ENCODE results near the gene BAHCC1.
"Not testable (repeated sequence)": the region's sequence is repeated elsewhere in the genome, so short reads cannot be mapped to it uniquely, and the experiment has no call there.

Gene BAHCC1

DNA sequence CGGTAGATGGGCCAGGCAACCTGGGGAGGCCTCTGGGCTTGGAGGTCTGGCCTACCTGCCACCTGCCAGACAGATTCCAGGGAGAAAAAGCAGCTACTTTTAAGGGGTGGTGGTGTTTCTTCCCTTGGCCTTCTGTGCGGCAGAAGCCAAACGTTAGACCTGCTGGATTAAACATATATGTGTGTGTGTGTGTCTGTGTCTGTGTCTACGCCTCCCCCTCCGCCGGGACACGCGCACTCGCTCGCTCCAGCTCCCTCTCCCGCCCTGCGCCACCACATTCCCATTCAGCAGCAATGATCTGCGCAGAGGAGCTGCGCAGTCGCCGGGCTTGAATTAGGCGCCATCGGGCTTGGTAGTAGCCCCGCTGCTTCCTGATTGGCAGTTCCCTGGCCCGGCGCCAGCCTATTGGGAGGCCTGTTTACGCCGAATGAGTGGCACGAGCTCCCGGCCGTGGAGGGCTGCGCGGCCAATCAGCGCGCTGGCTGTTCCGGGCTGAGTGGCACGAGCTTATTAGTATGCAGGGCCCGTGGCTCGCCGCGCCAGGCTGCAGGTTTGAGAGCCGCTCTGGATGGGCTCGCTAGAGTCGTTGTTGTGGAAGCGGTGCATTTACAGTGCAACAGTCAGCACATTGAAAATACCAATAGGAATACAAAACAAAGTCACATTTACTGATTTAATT lies at the start of gene BAHCC1:
Gene BAHCC1, plus strand, starts transcription at position 537 of the 679 bp plus-strand sequence. CDS start 4,283 bp downstream, outside the sequence.
- peak; percentile 78 for DNase-seq (ENCODE audit: low read depth)

DNA sequence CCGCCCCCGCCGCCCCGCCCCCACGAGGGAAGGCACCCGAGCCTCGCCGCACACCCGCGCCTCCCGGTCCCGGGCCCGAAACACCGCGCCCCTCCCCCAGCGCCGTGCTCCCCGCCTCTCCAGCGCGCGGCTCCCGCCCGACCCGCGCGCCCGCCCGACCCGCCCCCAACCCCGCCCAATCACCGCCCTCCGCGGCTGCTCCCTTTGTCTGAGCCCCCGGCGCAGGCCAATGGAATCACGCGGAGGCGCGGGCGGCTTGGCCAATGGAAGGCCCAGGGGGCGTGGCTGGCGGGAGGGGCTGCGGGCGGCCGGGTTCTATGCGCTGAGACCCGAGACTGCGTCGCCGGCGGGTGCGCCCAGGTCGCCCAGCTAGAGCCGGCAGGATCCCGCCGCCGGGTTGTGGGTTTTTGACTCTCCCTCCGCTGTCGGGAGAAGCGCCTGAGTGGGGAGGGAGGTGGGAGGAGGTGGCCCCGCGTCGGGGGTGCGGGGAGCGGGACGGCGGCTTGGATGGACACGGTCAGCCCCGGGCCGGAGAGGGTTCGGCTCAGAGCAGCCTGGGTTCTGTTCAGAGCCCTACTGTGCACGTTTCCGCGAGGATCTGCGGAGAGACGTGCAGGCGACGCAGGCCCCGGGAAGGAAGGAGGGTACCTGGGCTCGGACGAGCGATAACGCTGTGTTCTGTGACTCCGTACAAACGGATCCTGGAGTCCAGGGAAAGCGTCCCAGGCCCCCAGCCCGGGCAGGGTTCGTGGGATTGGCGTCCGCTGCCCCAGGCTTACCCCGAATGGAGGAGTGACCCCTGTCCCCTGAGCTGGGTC lies 49.0 kb upstream of the BAHCC1 start:
- DNase-seq (ENCODE audit: low read depth), result peak; percentile 82

DNA sequence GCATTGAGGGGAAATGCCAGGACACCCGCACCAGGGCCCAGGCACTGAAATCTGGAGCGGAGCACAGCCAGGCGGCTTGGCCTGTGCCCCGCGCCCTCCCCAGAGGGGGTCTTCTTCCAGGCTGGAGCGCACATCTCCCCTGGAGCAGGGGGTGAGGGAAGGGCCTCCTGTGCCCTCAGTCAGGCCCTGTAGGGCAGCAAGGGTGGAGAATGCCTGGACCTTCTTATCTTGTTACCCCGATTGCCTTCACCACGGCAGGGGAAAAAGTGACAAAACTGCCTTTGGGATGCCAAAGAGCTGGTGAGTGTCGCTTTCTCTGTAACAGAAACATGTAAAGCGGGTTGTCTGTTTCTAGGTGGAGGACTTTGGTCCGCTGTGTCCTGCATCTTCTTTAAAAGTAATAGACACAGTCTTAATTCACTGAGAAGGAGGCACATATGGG lies 48.3 kb upstream of the BAHCC1 start:
- DNase-seq (ENCODE audit: low read depth), result no peak

DNA sequence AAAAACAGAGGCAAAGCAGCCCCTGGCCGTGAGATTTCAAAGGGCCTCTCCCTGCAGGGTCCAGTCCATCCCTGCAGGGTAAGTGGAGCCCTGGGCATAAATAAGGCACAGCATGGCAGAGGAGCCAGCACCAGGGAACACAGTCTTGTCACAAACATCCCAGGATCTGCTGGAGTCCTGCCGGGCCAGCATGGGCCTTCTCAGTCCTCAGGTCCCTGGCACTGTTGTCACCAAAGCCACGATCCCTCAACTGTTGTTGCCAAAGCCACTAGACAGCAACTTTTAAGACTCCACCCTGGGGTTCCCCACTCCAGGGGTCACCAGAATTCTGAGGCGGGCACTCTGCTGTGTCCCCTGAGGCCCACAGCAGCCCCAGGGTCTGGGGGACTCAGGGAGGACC lies 47.8 kb upstream of the BAHCC1 start:
- no peak for DNase-seq (ENCODE audit: low read depth)

DNA sequence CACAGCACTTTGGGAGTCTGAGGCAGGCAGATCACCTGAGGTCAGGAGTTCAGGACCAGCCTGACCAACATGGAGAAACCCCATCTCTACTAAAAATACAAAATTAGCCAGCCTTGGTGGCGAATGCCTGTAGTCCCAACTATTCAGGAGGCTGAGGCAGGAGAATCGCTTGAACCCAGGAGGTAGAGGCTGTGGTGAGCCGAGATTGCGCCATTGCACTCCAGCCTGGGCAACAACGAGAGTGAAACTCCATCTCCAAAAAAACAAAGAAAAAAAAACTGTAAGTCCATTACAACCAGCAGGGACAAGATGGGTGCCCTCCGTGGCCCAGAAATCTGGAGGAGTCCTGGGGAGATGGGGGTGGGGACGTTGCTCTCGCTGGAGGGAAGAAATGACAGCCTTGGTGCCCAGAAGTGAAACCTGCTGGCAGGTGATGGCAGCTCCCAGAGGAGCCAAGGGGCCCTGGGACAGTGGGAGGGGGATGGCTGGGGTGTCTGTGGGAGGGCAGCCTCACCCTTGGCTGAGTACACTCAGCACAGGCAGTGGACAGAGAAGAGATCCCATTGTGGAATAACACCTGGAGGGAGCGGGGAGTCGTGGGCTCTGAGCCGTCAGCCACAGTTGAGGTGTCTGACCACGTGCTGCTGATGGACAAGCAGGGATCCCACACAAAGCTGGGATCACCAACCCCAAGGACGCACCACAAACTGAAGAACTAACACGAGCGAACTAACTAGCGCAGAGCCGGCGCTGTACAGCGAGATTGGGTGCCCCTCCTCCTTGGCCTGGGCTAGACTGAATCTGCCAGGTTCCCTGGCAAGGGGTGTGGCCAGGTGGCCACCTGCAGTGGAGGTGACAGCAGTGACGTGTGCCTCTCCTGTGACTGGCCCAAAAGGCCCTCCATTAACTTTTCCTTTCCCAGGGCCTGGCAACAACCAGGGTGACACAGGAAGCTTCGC lies 46.9 kb upstream of the BAHCC1 start:
- no peak for DNase-seq (ENCODE audit: low read depth)

DNA sequence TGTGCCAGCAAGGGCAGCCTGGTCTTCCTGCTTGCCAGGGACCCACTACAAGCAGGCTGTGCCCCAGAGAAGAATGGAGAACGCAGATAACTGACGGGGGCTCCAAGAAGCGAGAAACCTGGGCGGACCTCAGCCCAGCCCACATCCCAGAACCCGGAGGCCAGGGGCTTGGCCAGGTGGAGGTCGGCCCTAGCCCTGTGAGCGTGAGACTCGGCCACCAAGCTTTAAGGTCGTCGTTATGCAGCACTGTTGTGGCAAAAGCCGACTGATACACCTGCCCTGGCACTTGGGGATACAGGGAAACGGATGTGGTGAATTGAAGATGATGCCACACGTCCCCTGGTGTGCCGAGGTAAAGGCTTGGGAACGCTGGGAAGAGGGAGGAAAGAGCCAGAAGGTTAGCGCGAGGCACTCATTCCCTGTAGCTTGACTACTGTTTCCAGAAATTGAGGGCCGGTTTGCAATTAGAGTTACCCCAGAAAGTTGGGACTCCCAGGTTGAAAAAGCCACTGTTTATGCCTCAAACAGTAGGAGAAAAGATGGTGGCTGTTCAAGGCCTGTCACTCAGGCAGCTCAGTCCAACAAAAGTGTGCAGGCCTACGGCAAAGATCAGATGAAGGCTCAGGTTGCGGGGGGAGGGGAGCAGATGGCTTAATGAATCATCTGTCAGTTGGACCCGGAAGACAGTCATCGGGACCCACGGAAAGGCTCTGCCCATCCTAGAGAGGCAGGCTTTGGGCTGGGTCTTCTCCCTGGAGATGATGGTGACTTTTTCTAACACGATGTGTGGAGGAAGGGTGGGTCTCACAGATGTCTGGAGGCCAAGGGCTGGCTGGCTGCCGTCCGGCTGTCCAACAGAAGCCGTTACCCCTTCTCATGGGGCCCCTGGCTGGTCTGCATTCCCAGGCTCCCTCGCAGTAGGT lies 45.6 kb upstream of the BAHCC1 start:
- no peak for DNase-seq (ENCODE audit: low read depth)

DNA sequence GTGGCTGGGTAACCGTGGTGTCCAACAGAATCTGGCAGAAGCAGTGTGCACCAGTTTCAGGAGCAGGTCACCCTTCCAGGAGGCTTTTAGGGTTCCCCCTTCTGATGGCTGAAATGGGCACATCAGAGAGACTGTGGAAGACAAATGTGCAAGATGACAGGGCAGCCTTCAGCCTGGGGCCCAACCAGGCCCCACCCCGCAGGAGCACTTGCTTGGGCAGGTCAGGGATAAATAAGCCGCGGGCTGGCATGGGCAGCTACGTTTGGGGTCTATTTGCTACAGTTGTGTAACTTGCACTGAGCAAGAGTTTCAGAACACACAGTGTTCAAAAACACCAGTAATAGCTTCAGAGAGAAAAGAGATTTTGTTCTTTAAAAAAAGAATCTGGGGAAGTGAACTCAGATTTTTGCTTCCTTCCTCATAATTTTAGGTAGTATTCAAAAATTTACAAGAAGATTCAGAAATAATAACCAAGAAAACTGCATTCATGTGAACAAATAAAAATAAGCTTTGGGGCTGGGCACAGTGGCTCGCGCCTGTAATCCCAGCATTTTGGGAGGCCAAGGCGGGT lies 44.9 kb upstream of the BAHCC1 start:
- no peak for DNase-seq (ENCODE audit: low read depth)

DNA sequence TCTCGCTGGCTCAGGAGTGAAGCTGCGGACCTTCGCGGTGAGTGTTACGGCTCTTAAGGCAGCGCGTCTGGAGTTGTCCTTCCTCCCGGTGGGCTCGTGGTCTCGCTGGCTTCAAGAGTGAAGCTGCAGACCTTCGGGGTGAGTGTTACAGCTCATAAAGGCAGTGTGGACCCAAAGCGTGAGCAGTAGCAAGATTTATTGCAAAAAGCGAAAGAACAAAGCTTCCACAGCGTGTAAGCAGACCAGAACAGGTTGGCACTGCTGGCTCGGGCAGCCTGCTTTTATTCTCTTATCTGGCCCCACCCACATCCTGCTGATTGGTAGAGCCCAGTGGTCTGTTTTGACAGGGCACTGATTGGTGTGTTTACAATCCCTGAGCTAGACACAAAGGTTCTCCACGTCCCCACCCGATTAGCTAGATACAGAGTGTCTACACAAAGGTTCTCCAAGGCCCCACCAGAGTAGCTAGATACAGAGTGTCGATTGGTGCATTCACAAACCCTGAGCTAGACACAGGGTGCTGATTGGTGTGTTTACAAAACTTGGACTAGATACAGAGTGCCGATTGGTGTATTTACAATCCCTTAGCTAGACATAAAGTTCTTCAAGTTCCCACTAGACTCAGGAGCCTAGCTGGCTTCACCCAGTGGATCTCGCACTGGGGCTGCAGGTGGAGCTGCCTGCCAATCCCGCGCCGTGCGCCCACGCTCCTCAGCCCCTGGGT lies 43.8 kb upstream of the BAHCC1 start:
- not testable (repeated sequence) for DNase-seq (ENCODE audit: low read depth)

DNA sequence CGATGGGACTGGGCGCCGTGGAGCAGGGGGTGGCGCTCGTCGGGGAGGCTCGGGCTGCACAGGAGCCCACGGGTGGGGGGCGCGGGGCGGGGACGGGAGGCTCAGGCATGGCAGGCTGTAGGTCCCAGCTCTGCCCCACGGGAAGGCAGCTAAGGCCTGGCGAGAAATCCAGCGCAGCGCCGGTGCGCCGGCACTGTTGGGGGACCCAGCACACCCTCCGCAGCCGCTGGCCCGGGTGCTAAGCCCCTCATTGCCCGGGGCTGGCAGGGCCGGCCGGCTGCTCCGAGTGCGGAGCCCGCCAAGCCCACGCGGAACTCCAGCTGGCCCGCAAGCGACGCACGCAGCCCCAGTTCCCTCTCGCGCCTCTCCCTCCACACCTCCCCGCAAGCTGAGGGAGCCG lies 43.2 kb upstream of the BAHCC1 start:
- not testable (repeated sequence) for DNase-seq (ENCODE audit: low read depth)

DNA sequence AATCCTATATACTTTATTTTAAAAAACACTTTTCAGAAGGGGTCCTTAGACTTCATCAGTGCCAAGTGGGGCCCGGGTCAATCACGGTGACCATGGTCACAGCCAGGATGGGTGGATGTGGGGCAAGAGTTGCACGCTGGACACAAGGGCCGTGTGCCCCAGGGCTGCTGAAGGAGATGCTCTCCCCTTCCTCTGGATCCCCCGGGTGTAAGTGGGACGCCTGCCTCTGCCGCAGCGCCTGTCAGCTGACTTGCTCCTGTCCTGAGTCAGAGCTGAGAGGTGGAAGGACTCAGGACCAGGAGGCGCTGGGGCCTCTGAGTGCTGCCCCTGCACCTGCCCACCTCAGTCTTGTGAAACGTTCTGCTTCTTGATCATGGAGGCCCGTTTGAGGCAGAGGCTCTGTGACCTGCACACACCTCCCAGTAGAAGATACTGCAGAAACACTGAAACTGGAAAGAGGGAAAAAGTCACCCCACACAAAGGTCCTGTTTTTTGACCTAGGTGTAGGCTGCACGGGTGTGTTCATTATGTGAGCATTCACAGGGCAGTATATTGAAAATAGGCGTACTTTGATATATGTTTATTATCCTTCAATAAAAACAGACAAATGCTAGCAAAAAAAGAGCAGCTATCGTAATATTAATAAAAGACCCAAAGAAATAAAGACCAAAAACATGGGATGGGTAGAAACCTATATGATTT lies 40.9 kb upstream of the BAHCC1 start:
- no peak for DNase-seq (ENCODE audit: low read depth)

DNA sequence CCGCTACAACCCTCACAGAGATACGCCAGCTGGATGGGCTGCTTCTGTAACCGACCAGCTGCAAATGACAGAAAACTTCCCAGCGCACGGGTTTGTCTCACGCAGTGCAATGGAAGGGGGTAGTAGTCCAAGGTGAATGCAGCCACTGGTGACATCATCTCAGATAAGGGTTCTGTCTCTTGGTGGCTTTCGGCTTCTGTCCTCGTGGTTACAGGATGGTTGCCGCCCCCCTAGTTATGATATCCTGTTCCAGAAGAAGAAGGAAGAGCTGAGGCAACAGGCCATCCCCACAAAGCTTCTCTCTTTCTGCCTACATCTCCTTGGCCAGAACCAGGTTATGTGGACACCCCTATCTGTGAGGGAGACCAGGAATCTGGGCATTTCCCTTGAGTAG lies 40.3 kb upstream of the BAHCC1 start:
- DNase-seq (ENCODE audit: low read depth), result no peak

DNA sequence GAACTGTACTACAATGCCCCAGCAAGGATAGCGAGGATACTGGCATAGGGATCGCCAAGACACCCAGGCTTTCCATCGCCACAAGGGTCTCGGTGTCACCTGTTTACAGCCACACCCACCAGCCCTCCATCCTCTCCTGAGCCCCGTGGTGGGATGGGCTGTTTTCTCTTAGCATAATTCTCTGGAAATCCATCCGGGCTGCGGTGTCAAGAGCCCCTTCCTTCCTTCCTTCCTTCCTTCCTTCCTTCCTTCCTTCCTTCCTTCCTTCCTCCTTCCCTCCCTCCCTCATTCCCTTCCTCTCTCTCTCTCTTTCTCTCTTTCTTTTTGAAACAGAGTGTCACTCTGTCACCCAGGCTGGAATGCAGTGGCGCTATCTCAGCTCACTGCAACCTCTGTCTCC lies 36.0 kb upstream of the BAHCC1 start:
- DNase-seq (ENCODE audit: low read depth), result no peak

DNA sequence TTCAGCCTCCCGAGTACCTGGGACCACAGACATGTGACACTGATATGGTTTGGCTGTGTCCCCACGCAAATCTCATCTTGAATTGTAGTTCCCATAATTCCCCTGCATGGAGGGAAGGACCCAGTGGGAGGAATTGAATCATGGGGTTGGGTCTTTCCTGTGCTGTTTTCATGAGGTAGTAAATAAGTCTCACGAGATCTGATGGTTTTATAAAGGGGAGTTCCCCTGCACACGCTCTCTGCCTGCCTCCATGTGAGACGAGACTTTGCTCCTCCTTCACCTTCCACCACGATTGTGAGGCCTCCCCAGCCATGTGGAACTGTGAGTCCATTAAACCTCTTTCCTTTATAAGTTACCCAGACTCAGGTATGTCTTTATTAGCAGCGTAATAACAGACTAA lies 33.3 kb upstream of the BAHCC1 start:
- not testable (repeated sequence) for DNase-seq (ENCODE audit: low read depth)

DNA sequence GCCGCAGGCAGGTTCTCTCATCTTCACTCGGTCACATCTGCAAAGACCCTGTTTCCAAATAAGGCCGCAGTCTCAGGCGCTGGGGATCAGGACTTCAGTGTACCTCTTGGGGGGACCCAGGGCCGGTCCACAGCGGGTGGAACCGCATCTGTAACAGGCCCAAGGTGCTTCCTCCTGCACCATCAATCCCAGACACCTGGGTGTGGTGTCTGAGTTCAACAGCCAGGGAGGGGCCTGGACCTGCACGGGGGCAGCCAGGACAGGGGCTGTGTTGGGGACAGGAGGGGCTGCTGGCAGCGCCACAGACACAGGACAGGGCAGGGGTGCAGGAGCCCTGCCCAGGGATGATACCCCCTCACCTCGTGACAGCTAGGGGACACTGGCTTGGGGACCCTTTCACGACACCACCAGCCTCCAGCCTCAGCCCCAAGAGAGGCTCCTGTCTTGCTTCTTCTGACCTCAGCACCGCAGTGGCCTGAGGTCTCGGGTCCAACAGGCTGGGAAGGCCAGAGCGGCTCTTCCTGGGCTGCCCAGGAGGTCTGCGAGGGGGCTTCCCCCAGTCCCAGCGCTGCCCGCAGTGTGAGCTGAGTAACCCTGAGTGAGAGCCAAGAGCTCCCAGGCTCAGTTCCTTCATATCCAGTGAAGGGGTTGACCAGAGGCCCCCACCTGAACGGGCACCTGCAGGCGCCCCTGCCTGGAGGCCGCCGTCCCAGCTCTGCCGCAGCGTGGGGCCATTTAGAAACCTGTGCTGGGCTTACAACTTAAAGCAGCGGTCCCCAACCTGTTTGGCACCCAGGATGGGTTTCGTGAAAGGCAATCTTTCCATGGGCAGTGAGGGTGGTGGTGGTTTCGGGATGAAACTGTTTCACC lies 30.7 kb upstream of the BAHCC1 start:
- no peak for DNase-seq (ENCODE audit: low read depth)

DNA sequence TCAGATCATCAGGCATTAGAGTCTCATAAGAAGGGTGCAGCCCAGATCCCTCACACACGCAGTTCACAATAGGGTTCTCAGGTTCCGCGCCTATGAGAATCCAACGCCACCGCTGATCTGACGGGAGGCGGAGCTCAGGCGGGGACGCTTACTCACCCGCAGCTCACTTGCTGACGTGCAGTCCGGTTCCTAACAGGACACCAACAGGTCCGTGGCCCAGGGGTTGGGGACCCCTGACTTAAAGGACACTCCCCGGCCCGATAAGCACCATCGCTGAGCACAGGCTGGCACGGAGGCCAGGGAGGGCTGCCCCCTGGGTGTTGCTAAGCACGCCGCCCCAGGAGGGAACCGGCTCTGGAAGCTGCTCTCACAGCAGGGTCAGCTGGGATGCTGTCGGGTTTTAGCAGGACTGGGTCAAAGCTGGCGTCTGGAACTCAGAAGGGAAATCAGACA lies 30.1 kb upstream of the BAHCC1 start:
- no peak for DNase-seq (ENCODE audit: low read depth)

DNA sequence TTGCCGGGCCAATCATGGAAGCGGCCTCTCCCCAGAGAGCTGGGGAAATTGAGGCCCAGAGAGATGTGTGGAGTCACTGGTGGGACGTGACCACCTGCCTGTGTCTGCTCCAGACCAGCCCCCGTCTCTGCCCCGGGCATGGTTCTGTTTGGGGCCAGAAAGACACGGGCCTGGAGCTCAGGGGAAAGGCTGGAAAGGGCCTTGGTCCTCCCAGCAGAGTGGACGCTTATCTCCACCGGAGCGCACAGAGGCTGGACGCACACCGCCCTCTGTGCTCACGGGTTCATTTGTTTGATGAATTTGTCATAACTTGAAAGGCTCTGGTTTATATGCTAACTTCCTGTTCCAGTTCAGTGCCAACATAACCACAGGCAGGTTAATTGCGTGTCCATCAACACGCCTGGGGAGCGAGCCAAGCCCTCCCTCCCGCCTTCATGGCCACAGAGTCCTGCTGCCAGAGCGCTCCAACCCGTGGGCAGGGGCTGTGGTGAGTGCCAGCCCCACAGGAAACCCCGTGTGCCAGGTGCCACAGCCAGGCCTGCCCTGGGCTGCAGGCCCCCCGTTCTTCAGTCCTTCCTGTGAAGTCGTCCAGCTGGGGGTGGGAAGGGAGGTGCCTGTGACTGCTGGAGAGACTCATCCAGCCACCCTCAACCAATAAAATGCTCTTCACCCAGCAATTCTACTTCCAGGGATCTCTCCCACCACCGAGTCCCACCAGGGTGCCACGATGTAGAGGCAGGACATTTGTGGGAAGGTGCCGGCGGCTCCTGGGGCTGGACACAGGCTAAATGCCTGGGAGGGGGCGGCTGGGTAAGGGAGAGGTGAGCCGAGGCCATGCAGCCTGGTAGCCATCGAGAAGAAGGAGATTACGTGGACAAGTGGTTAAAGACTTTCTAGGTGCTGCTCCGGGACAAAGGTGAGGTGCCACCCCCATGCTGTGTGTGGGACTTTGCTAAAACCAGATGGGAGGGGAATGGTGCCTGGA lies 29.4 kb upstream of the BAHCC1 start:
- DNase-seq (ENCODE audit: low read depth), result no peak

DNA sequence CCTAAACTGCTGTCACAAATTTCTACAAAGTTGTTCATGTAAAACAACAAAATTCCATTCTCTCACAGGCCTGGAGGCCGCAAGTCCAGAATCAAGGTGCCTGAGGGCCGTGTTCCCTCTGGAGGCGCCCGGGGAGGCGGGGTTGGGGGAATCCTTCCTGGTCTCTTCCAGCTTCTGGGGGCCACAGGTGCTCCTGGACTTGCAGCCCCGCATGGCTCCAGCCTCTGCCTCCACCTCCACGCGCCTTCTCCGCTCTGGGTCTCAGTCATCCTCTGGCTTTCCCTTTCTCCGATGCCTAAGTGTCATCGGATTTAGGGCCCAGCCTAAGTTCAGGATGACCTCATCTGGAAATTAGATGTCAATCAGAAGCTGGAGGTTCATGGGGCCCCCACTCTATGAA lies 28.6 kb upstream of the BAHCC1 start:
- DNase-seq (ENCODE audit: low read depth), result no peak

Data from stimulated activated CD8-positive, alpha-beta memory T cell treated with anti-CD3 and anti-CD28 coated beads, Interleukin-15, amount 100 ng/mL, for 24 hours (primary cell).